Neuron (in vitro differentiated cells): Measurements from ENCODE around the gene PDE10A.

Source experiments
- H2AFZ ChIP-seq: one replicate; pipeline ENCODE4 v1.6.1; 2013; ENCODE audit warnings: low read depth, mild to moderate bottlenecking, inconsistent platforms, low read length, moderate library complexity
- H3K27me3 ChIP-seq: one replicate; pipeline ENCODE4 v1.6.1; 2013; ENCODE audit warnings: low read length; ENCODE audit not compliant: insufficient read depth
- H3K36me3 ChIP-seq: one replicate; pipeline ENCODE4 v1.6.1; 2013; ENCODE audit warnings: low read length; ENCODE audit not compliant: insufficient read depth
- H3K4me1 ChIP-seq: one replicate; pipeline ENCODE4 v1.6.1; 2013; ENCODE audit warnings: low read length; ENCODE audit not compliant: insufficient read depth
- H3K4me3 ChIP-seq: 2 replicates; pipeline ENCODE4 v1.5.1; 2013; ENCODE audit warnings: mild to moderate bottlenecking, low read length, moderate library complexity
- H3K9me3 ChIP-seq: one replicate; pipeline ENCODE4 v1.6.1; 2013; ENCODE audit warnings: low read length

Gene PDE10A

DNA sequence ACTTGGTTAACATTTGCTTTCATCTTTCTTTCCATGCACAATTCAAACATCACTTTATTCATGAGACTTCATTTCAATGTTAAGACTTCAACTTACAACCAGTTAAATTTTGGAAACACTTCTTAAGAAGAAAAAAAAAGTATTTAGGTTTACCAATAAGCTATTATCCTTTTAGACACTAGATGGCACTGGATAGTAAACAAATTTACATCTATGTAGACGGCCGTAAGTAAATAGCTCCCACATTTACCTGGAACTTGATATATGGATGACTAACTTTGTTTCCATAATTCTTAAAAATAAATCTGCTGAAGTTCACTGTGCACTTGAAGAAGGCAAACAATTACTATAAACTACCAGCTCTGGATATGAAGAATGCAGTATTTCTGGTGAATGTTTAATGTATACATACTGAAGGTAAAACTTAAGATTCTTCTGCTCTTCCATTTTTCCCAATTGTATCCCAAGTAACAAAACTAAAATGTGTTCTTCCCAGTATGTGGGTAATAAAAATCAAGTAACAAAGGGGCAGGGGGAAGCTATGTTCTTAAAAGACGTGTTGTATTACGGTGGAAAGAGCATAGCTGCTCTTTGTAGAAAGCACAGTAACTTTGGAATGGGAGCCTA, 223.0 kb downstream of the PDE10A start:
- peaks cover 8% of the 10 kb centered on the region for H3K36me3 ChIP-seq
- H3K9me3 ChIP-seq: peaks cover 9% of the 10 kb centered on the region
- no peaks in the 10 kb centered on the region for H3K27me3 ChIP-seq
- H2AFZ ChIP-seq: no peak overlapping the region
- H3K4me3 ChIP-seq: no peak overlapping the region
- no peaks in the 10 kb centered on the region for H3K4me1 ChIP-seq

GRCh38 chr6:165426892-165427291, 236.1 kb downstream of the PDE10A start:
- no peaks in the 10 kb centered on the region for H3K27me3 ChIP-seq
- no peak overlapping the region for H2AFZ ChIP-seq
- H3K4me1 ChIP-seq: no peaks in the 10 kb centered on the region
- no peak overlapping the region for H3K4me3 ChIP-seq
- peaks cover 9% of the 10 kb centered on the region for H3K9me3 ChIP-seq
- peaks cover 26% of the 10 kb centered on the region for H3K36me3 ChIP-seq

GRCh38 chr6:165422192-165422591, 240.8 kb downstream of the PDE10A start:
- Histone ChIP-seq H3K9me3 (peaks cover 7% of the 10 kb centered on the region), H3K36me3 (peaks cover 21% of the 10 kb centered on the region), H3K4me3 (no peak overlapping the region), H2AFZ (no peak overlapping the region), H3K27me3 (no peaks in the 10 kb centered on the region), H3K4me1 (no peaks in the 10 kb centered on the region)

GRCh38 chr6:165417278-165417865, 245.7 kb downstream of the PDE10A start:
- no peak overlapping the region for H3K4me3 ChIP-seq
- no peaks in the 10 kb centered on the region for H3K4me1 ChIP-seq
- peaks cover 36% of the 10 kb centered on the region for H3K36me3 ChIP-seq
- no peaks in the 10 kb centered on the region for H3K9me3 ChIP-seq
- H2AFZ ChIP-seq: no peak overlapping the region
- no peaks in the 10 kb centered on the region for H3K27me3 ChIP-seq

DNA sequence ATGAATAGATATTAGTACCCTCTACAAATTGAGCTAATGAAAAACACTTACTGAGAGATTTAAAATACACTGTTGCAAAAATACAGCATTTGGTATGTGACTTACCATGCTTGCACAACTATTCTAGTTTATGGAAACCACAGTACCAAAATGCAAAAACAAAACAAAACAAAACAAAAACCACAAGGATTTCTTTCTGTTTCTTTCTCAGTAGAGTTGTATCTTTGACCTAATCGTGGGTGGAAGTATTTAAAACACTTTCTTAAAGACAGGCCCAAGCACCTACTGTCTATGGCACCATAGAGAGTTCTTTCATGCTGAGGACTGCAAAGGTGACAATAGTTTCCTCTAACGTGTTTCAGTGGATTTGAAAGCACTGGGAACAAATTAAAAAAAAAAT, 258.3 kb downstream of the PDE10A start:
- peaks cover 4% of the 10 kb centered on the region for H3K9me3 ChIP-seq
- H3K36me3 ChIP-seq: peaks cover 11% of the 10 kb centered on the region
- no peak overlapping the region for H2AFZ ChIP-seq
- no peak overlapping the region for H3K4me3 ChIP-seq
- H3K4me1 ChIP-seq: no peaks in the 10 kb centered on the region
- H3K27me3 ChIP-seq: no peaks in the 10 kb centered on the region

DNA sequence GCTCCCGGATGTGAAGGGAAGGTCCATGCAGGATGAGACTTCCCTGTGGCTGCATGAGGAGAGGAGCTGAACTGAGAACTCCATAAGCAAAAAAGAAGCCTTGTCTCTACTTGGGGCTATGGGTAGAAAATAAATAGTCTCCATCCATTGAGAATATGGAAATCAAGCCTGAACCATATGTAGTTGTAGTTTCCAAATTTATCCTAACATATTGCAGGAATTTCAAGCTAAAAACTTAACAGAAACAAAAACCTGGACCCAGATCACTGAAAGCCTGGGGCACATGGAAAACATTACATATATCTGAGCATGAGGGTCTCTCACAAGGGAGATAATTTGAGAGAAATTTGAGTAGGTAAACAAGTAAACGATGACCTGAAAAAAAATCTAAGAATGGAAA, 258.7 kb downstream of the PDE10A start:
- no peaks in the 10 kb centered on the region for H3K4me1 ChIP-seq
- no peak overlapping the region for H2AFZ ChIP-seq
- H3K4me3 ChIP-seq: no peak overlapping the region
- peaks cover 4% of the 10 kb centered on the region for H3K9me3 ChIP-seq
- no peaks in the 10 kb centered on the region for H3K27me3 ChIP-seq
- H3K36me3 ChIP-seq: peaks cover 9% of the 10 kb centered on the region

DNA sequence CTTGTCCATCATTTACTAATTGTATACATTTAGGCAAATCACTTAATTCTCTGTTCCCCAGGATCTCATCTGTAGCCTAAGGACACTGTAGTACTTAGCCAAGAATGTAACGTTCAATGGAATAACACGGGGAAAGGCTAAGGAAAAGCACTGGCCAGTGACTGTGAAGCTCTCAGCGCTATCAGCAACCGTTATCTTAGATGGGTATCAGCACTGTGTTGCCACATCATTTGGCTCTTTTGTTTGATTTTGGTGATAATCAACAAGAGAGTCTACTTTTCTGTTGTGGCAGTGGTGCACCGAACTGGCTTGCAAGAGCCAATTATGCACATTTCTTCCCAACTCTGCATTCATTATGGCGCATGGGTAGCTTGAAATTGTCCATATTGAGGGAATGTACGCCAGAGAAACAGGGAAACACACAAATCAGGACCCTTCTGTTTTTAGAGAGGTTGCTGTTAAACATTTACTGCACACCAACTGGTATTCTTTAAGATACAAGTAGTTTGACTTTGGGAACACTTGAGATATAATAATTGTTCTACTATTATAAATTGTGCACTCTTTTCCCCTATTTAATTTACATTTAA, 259.9 kb downstream of the PDE10A start:
- H3K27me3 ChIP-seq: no peaks in the 10 kb centered on the region
- peaks cover 4% of the 10 kb centered on the region for H3K9me3 ChIP-seq
- H2AFZ ChIP-seq: no peak overlapping the region
- H3K36me3 ChIP-seq: peaks cover 9% of the 10 kb centered on the region
- no peak overlapping the region for H3K4me3 ChIP-seq
- no peaks in the 10 kb centered on the region for H3K4me1 ChIP-seq

DNA sequence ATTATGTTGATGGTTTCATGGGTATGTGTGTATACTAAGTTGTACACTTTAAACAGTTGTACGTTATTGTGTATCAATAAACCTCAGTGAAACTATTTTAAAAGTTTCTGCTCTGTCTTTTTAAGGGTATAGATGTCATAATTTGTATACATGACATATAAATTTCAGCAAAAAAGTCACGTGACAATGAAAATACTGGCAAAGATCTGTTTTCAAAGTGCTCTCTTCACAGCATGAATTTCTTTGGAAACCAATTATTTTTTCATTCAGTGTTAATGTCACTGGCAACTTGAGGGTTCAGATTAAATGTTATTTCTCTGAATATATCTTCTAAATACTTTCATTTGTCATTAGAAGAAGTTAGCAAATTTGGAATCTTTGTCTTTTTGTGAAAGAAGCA, 261.9 kb downstream of the PDE10A start:
- no peak overlapping the region for H2AFZ ChIP-seq
- H3K4me3 ChIP-seq: no peak overlapping the region
- H3K36me3 ChIP-seq: peaks cover 9% of the 10 kb centered on the region
- peaks cover 4% of the 10 kb centered on the region for H3K9me3 ChIP-seq
- H3K27me3 ChIP-seq: no peaks in the 10 kb centered on the region
- peaks cover 3% of the 10 kb centered on the region for H3K4me1 ChIP-seq

DNA sequence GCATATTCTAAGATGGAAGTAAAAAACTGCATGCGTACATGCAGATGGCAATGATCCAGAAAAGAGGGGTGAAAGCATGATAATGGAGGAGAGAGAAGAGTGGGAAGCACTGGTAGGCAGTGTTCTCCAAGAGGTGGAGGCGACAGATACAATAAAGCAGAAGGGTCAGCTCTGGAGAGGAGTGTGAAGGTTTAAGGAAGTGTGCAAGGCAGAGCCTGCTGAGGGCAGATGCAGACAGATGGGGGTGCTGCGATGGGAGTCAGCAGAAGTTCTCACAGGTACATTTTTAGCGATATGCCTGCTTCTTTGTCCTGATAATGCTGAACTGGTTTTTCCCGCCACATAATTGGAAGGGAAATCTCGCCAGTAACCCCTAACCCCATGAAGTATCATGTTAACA, 272.6 kb downstream of the PDE10A start:
- H3K9me3 ChIP-seq: no peaks in the 10 kb centered on the region
- H3K27me3 ChIP-seq: no peaks in the 10 kb centered on the region
- H3K4me3 ChIP-seq: no peak overlapping the region
- peaks cover 52% of the 10 kb centered on the region for H3K36me3 ChIP-seq
- no peak overlapping the region for H2AFZ ChIP-seq
- H3K4me1 ChIP-seq: peaks cover 2% of the 10 kb centered on the region

GRCh38 chr6:165389534-165389933, 273.5 kb downstream of the PDE10A start:
- H3K27me3 ChIP-seq: no peaks in the 10 kb centered on the region
- peaks cover 60% of the 10 kb centered on the region for H3K36me3 ChIP-seq
- no peak overlapping the region for H3K4me3 ChIP-seq
- H3K9me3 ChIP-seq: no peaks in the 10 kb centered on the region
- no peaks in the 10 kb centered on the region for H3K4me1 ChIP-seq
- H2AFZ ChIP-seq: no peak overlapping the region

DNA sequence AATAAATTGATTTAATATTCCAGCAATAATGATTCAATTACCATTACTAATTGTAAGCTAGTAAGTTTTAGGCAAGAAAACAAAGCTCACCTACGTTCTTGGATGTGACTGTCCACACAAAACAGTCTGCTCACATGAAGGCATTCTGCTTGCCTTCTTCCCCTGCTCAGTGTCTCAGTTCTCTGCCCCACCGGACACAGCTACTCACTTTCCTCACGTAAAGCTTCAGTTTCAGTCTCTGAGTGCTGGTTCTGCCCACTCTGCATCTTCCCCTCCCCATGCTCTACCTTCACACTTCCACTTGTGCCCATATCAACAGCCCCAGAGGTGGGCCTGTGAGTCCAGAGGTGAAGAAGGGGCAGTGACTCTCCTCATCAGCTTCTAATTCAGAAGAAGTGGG, 279.7 kb downstream of the PDE10A start:
- H3K27me3 ChIP-seq: no peaks in the 10 kb centered on the region
- H2AFZ ChIP-seq: no peak overlapping the region
- peaks cover 53% of the 10 kb centered on the region for H3K36me3 ChIP-seq
- no peak overlapping the region for H3K4me3 ChIP-seq
- H3K4me1 ChIP-seq: no peaks in the 10 kb centered on the region
- H3K9me3 ChIP-seq: no peaks in the 10 kb centered on the region

- Histone ChIP-seq H3K9me3 (no peaks in the 10 kb centered on the region), H2AFZ (no peak overlapping the region), H3K4me3 (no peak overlapping the region), H3K36me3 (peaks cover 37% of the 10 kb centered on the region), H3K27me3 (no peaks in the 10 kb centered on the region), H3K4me1 (no peaks in the 10 kb centered on the region)
These were observed 286.9 kb downstream of the PDE10A start for GRCh38 chr6:165376100-165376499.

- Histone ChIP-seq H3K27me3 (no peaks in the 10 kb centered on the region), H3K36me3 (peaks cover 5% of the 10 kb centered on the region), H3K4me1 (no peaks in the 10 kb centered on the region), H3K4me3 (no peak overlapping the region), H2AFZ (no peak overlapping the region), H3K9me3 (peaks cover 5% of the 10 kb centered on the region)
These were observed 297.7 kb downstream of the PDE10A start for GRCh38 chr6:165365371-165365770.
